ENCODE data around the gene FOXA1.

FOXA1 gene

DNA sequence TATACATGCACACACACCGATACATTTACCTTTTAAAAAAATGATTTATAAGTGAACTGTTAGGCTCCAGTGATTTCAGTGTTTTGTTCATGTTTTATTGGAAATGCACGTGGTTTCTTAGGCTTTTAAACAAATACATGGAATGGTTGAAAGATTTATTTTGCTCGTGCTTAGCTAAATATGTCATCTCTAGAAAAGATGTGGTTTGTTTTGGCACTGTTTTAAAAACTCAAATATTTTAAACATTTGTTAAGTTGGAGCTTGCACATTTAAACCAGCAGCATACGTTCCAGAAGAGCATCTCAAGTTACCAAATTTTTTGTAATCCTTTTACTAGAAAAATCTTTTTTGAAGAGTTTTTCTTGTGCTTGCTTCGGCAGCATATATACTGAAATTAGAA lies 44.5 kb downstream of the FOXA1 start:
- Histone ChIP-seq H2BK5ac (ENCODE audit: low read length) (no peak overlapping the region), H3K79me1 (ENCODE audit: low read length) (no peaks in the 10 kb centered on the region), H3K18ac (ENCODE audit: low read length) (no peak overlapping the region), H3K4me1 (ENCODE audit: control insufficient read depth, low read depth, low read length) (no peaks in the 10 kb centered on the region), H3K27me3 (ENCODE audit: insufficient read depth, low read length, poor library complexity) (no peaks in the 10 kb centered on the region), H3K36me3 (ENCODE audit: control insufficient read depth, insufficient read depth, low read length) (no peaks in the 10 kb centered on the region), H3K27ac (ENCODE audit: low read depth, low read length) (no peak overlapping the region), H2BK120ac (ENCODE audit: low read depth, low read length) (no peak overlapping the region), H3K79me2 (ENCODE audit: control insufficient read depth, insufficient read depth, low read length) (no peaks in the 10 kb centered on the region), H2BK15ac (replicated peaks; ENCODE audit: low read depth) (no peak overlapping the region), H4K5ac (ENCODE audit: low read length) (no peak overlapping the region), H3K4ac (ENCODE audit: low read depth, low read length) (no peak overlapping the region), H2AK5ac (ENCODE audit: low read length) (no peak overlapping the region), H3K56ac (ENCODE audit: low read length) (no peak overlapping the region), H3K4me3 (ENCODE audit: low read length) (no peak overlapping the region), H4K8ac (ENCODE audit: low read depth, low read length) (no peak overlapping the region), H3K4me2 (ENCODE audit: low read length) (no peak overlapping the region), H3K23ac (ENCODE audit: low read length) (no peak overlapping the region), H3K9ac (ENCODE audit: low read length) (no peak overlapping the region)
- no CpG with 5 or more reads among the region's 5 CpGs for WGBS (ENCODE audit: extremely low coverage, insufficient coverage, low lambda C conversion rate)
- no peak for DNase-seq

DNA sequence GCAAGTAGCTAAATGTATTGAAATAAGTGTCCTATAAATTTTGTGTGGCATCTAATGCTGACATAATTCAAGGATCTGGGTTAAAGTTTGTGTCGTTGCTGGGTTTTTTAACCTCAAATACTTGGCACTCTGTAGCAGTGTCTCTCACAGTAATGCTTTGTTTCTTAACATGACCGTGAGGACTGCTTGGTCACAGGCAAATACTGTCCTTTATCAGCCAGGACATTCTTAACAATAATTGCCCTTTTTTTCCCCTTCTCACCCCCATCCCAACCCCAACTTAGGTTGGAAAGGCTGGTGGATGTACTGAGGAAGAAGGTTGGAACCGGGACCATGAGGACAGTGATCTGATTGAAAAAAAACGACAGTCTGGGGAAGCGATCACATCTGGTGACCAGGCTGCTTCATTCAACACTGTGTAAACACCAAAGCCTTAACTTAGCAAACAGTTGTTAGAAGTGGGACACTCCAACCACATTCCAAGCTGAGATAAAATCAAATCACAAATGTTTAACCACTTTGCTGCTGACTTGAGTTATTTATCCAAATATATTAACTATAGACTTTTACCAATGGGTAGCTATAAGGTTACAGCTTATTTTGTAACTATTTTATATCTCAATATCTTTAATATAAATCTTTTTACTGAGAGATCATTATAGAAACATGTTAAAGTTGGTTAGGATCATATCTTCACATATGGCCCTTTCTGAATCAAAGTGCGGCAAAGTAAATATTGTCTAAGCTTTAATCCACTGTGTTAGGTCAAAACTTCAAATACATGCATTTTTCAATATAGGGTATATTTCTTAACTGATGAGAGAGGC lies 48.2 kb downstream of the FOXA1 start:
- H3K18ac ChIP-seq (ENCODE audit: low read length) = no peak overlapping the region
- H3K56ac ChIP-seq (ENCODE audit: low read length) = no peak overlapping the region
- no peak overlapping the region for H3K4me2 ChIP-seq (ENCODE audit: low read length)
- no CpG with 5 or more reads among the region's 6 CpGs for WGBS (ENCODE audit: extremely low coverage, insufficient coverage, low lambda C conversion rate)
- H4K8ac ChIP-seq (ENCODE audit: low read depth, low read length) = no peak overlapping the region
- H3K27ac ChIP-seq (ENCODE audit: low read depth, low read length) = no peak overlapping the region
- H2BK120ac ChIP-seq (ENCODE audit: low read depth, low read length) = no peak overlapping the region
- H3K79me2 ChIP-seq (ENCODE audit: control insufficient read depth, insufficient read depth, low read length) = no peaks in the 10 kb centered on the region
- H3K4me3 ChIP-seq (ENCODE audit: low read length) = no peak overlapping the region
- no peak overlapping the region for H2BK5ac ChIP-seq (ENCODE audit: low read length)
- H3K27me3 ChIP-seq (ENCODE audit: insufficient read depth, low read length, poor library complexity) = no peaks in the 10 kb centered on the region
- peak; percentile 60 for DNase-seq
- no peaks in the 10 kb centered on the region for H3K79me1 ChIP-seq (ENCODE audit: low read length)
- H4K5ac ChIP-seq (ENCODE audit: low read length) = no peak overlapping the region
- H2BK15ac ChIP-seq (replicated peaks; ENCODE audit: low read depth) = no peak overlapping the region
- no peaks in the 10 kb centered on the region for H3K36me3 ChIP-seq (ENCODE audit: control insufficient read depth, insufficient read depth, low read length)
- no peaks in the 10 kb centered on the region for H3K4me1 ChIP-seq (ENCODE audit: control insufficient read depth, low read depth, low read length)
- no peak overlapping the region for H3K23ac ChIP-seq (ENCODE audit: low read length)
- H3K4ac ChIP-seq (ENCODE audit: low read depth, low read length) = no peak overlapping the region
- no peak overlapping the region for H3K9ac ChIP-seq (ENCODE audit: low read length)
- H2AK5ac ChIP-seq (ENCODE audit: low read length) = no peak overlapping the region

DNA sequence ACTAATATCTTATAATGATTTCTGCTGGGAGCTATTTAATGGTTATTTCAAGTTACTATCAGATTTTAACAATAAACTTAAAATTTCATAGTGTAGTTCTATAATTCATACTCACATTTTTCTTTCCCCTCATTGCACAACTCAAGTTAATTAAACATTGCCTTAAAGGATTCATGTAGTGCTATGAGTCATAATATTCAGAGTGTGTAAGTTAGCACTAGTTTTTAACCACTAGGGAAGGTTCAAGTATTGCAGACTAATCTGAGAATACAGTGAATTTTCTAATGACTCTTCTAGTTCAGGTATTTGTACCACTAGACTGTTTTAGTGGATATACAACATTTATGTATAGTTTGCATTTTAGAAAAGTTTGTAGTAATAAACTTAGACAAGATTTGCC lies 49.9 kb downstream of the FOXA1 start:
- no peaks in the 10 kb centered on the region for H3K79me2 ChIP-seq (ENCODE audit: control insufficient read depth, insufficient read depth, low read length)

GRCh38 chr14:37544407-37544806 lies 50.6 kb downstream of the FOXA1 start:
- no peak overlapping the region for H3K9ac ChIP-seq (ENCODE audit: low read length)
- H3K36me3 ChIP-seq (ENCODE audit: control insufficient read depth, insufficient read depth, low read length) = no peaks in the 10 kb centered on the region
- H3K79me1 ChIP-seq (ENCODE audit: low read length) = no peaks in the 10 kb centered on the region
- no peak overlapping the region for H3K4me2 ChIP-seq (ENCODE audit: low read length)
- no peaks in the 10 kb centered on the region for H3K27me3 ChIP-seq (ENCODE audit: insufficient read depth, low read length, poor library complexity)
- no peak overlapping the region for H3K27ac ChIP-seq (ENCODE audit: low read depth, low read length)
- WGBS (ENCODE audit: extremely low coverage, insufficient coverage, low lambda C conversion rate) = no CpG with 5 or more reads among the region's 2 CpGs
- no peak overlapping the region for H3K56ac ChIP-seq (ENCODE audit: low read length)
- H3K4me3 ChIP-seq (ENCODE audit: low read length) = no peak overlapping the region
- no peak overlapping the region for H4K5ac ChIP-seq (ENCODE audit: low read length)
- H2BK5ac ChIP-seq (ENCODE audit: low read length) = no peak overlapping the region
- DNase-seq = no peak
- H3K4me1 ChIP-seq (ENCODE audit: control insufficient read depth, low read depth, low read length) = no peaks in the 10 kb centered on the region
- no peak overlapping the region for H4K8ac ChIP-seq (ENCODE audit: low read depth, low read length)
- H3K79me2 ChIP-seq (ENCODE audit: control insufficient read depth, insufficient read depth, low read length) = no peaks in the 10 kb centered on the region
- no peak overlapping the region for H3K23ac ChIP-seq (ENCODE audit: low read length)
- H2BK15ac ChIP-seq (replicated peaks; ENCODE audit: low read depth) = no peak overlapping the region
- H2AK5ac ChIP-seq (ENCODE audit: low read length) = no peak overlapping the region
- no peak overlapping the region for H3K18ac ChIP-seq (ENCODE audit: low read length)
- H2BK120ac ChIP-seq (ENCODE audit: low read depth, low read length) = no peak overlapping the region
- no peak overlapping the region for H3K4ac ChIP-seq (ENCODE audit: low read depth, low read length)

More for the DNA sequence above, 49.9 kb downstream of the FOXA1 start:
- H3K56ac ChIP-seq (ENCODE audit: low read length) = no peak overlapping the region
- H3K36me3 ChIP-seq (ENCODE audit: control insufficient read depth, insufficient read depth, low read length) = no peaks in the 10 kb centered on the region
- no peak overlapping the region for H2AK5ac ChIP-seq (ENCODE audit: low read length)
- H3K27ac ChIP-seq (ENCODE audit: low read depth, low read length) = no peak overlapping the region
- DNase-seq = no peak
- no peaks in the 10 kb centered on the region for H3K79me1 ChIP-seq (ENCODE audit: low read length)
- no peaks in the 10 kb centered on the region for H3K4me1 ChIP-seq (ENCODE audit: control insufficient read depth, low read depth, low read length)
- no peak overlapping the region for H3K4me2 ChIP-seq (ENCODE audit: low read length)
- no peak overlapping the region for H4K5ac ChIP-seq (ENCODE audit: low read length)
- no peaks in the 10 kb centered on the region for H3K27me3 ChIP-seq (ENCODE audit: insufficient read depth, low read length, poor library complexity)
- H2BK15ac ChIP-seq (replicated peaks; ENCODE audit: low read depth) = no peak overlapping the region
- no peak overlapping the region for H3K18ac ChIP-seq (ENCODE audit: low read length)
- H2BK5ac ChIP-seq (ENCODE audit: low read length) = no peak overlapping the region
- H3K4me3 ChIP-seq (ENCODE audit: low read length) = no peak overlapping the region
- H3K9ac ChIP-seq (ENCODE audit: low read length) = no peak overlapping the region
- H4K8ac ChIP-seq (ENCODE audit: low read depth, low read length) = no peak overlapping the region
- no peak overlapping the region for H2BK120ac ChIP-seq (ENCODE audit: low read depth, low read length)
- H3K4ac ChIP-seq (ENCODE audit: low read depth, low read length) = no peak overlapping the region
- no peak overlapping the region for H3K23ac ChIP-seq (ENCODE audit: low read length)

- no peaks in the 10 kb centered on the region for H3K79me2 ChIP-seq (ENCODE audit: control insufficient read depth, insufficient read depth, low read length)
- H3K27ac ChIP-seq (ENCODE audit: low read depth, low read length) = no peak overlapping the region
- H2BK15ac ChIP-seq (replicated peaks; ENCODE audit: low read depth) = no peak overlapping the region
- H4K8ac ChIP-seq (ENCODE audit: low read depth, low read length) = no peak overlapping the region
- H2BK5ac ChIP-seq (ENCODE audit: low read length) = no peak overlapping the region
- no peaks in the 10 kb centered on the region for H3K36me3 ChIP-seq (ENCODE audit: control insufficient read depth, insufficient read depth, low read length)
- no peak overlapping the region for H3K23ac ChIP-seq (ENCODE audit: low read length)
- no peak overlapping the region for H2AK5ac ChIP-seq (ENCODE audit: low read length)
- H3K18ac ChIP-seq (ENCODE audit: low read length) = no peak overlapping the region
- no peak overlapping the region for H3K4me2 ChIP-seq (ENCODE audit: low read length)
- no peaks in the 10 kb centered on the region for H3K4me1 ChIP-seq (ENCODE audit: control insufficient read depth, low read depth, low read length)
- no peak for DNase-seq
- no peak overlapping the region for H4K5ac ChIP-seq (ENCODE audit: low read length)
- H3K4ac ChIP-seq (ENCODE audit: low read depth, low read length) = no peak overlapping the region
- H3K9ac ChIP-seq (ENCODE audit: low read length) = no peak overlapping the region
- no peak overlapping the region for H3K4me3 ChIP-seq (ENCODE audit: low read length)
- H3K79me1 ChIP-seq (ENCODE audit: low read length) = no peaks in the 10 kb centered on the region
- H3K56ac ChIP-seq (ENCODE audit: low read length) = no peak overlapping the region
- 100% methylated on average over 1 of the region's 1 CpG for WGBS (ENCODE audit: extremely low coverage, insufficient coverage, low lambda C conversion rate)
- H2BK120ac ChIP-seq (ENCODE audit: low read depth, low read length) = no peak overlapping the region
- H3K27me3 ChIP-seq (ENCODE audit: insufficient read depth, low read length, poor library complexity) = no peaks in the 10 kb centered on the region
Observed at GRCh38 chr14:37539992-37540391, 55.1 kb downstream of the FOXA1 start.
